ENCODE measurements around the gene PRCD.
"Not testable (repeated sequence)": the region's sequence is repeated elsewhere in the genome, so short reads cannot be mapped to it uniquely, and the experiment has no call there.

PRCD gene

GRCh38 chr17:76553178-76553908 is 13.5 kb downstream of the PRCD start:
- Histone ChIP-seq H3K36me3 (no peaks in the 10 kb centered on the region), H4K20me1 (peaks cover 2% of the 10 kb centered on the region), H3K9ac (peak overlapping the region; percentile 43; the same call in 1 of the 2 replicates), H3K27me3 (no peaks in the 10 kb centered on the region), H3K27ac (peak overlapping the region; percentile 56; the same call in 1 of the 2 replicates), H3K4me2 (peak overlapping the region; percentile 75), H3K4me3 (no peak overlapping the region), H3K9me3 (no peaks in the 10 kb centered on the region), H3K4me1 (peaks cover 86% of the 10 kb centered on the region)
- no peak for TF ChIP-seq Cebpa-rat (IDR thresholded peaks at IDR 0.05)

- Histone ChIP-seq H3K27me3 (no peaks in the 10 kb centered on the region), H3K4me1 (peaks cover 84% of the 10 kb centered on the region), H3K9me3 (no peaks in the 10 kb centered on the region), H3K4me2 (peak overlapping the region; percentile 75), H3K27ac (peak overlapping the region; percentile 56), H4K20me1 (peaks cover 10% of the 10 kb centered on the region), H3K9ac (peak overlapping the region; percentile 43; the same call in 1 of the 2 replicates), H3K4me3 (no peak overlapping the region), H3K36me3 (no peaks in the 10 kb centered on the region; the same call in 1 of the 2 replicates)
- no peak for TF ChIP-seq Cebpa-rat (IDR thresholded peaks at IDR 0.05)
Measured at GRCh38 chr17:76554131-76554530, 14.3 kb downstream of the PRCD start.

- TF ChIP-seq Cebpa-rat (IDR thresholded peaks at IDR 0.05), result peak; percentile 47; the same call in 1 of the 2 replicates
- Histone ChIP-seq H3K4me1 (peaks cover 85% of the 10 kb centered on the region), H3K9ac (peak overlapping the region; percentile 99), H3K9me3 (no peaks in the 10 kb centered on the region), H3K36me3 (peaks cover 25% of the 10 kb centered on the region), H3K27me3 (no peaks in the 10 kb centered on the region), H4K20me1 (peaks cover 37% of the 10 kb centered on the region), H3K4me3 (peak overlapping the region; percentile 88), H3K27ac (peak overlapping the region; percentile 98), H3K4me2 (peak overlapping the region; percentile 95)
Measured at GRCh38 chr17:76556765-76557367, 17.0 kb downstream of the PRCD start.

GRCh38 chr17:76557368-76558197 is 17.7 kb downstream of the PRCD start:
- no peak for TF ChIP-seq Cebpa-rat (IDR thresholded peaks at IDR 0.05)

GRCh38 chr17:76558198-76559095 is 18.6 kb downstream of the PRCD start:
- peak overlapping the region; percentile 95 for H3K4me2 ChIP-seq
- peaks cover 53% of the 10 kb centered on the region for H4K20me1 ChIP-seq
- H3K27me3 ChIP-seq, result no peaks in the 10 kb centered on the region
- peak overlapping the region; percentile 99 for H3K9ac ChIP-seq
- no peak for TF ChIP-seq Cebpa-rat (IDR thresholded peaks at IDR 0.05)
- peaks cover 40% of the 10 kb centered on the region for H3K36me3 ChIP-seq
- peaks cover 72% of the 10 kb centered on the region for H3K4me1 ChIP-seq
- H3K27ac ChIP-seq, result peak overlapping the region; percentile 98
- peak overlapping the region; percentile 88 for H3K4me3 ChIP-seq
- H3K9me3 ChIP-seq, result no peaks in the 10 kb centered on the region

More at GRCh38 chr17:76557368-76558197, 17.7 kb downstream of the PRCD start:
- H3K9ac ChIP-seq, result peak overlapping the region; percentile 99
- peaks cover 81% of the 10 kb centered on the region for H3K4me1 ChIP-seq
- peaks cover 32% of the 10 kb centered on the region for H3K36me3 ChIP-seq
- no peaks in the 10 kb centered on the region for H3K27me3 ChIP-seq
- H3K9me3 ChIP-seq, result no peaks in the 10 kb centered on the region
- H3K4me3 ChIP-seq, result peak overlapping the region; percentile 88
- H4K20me1 ChIP-seq, result peaks cover 45% of the 10 kb centered on the region
- H3K27ac ChIP-seq, result peak overlapping the region; percentile 98
- peak overlapping the region; percentile 95 for H3K4me2 ChIP-seq

- peak overlapping the region; percentile 95 for H3K4me2 ChIP-seq
- H3K27ac ChIP-seq, result 0 out of 2 replicates have a peak overlapping the region, but pooled peaks have one; percentile 98
- H4K20me1 ChIP-seq, result peaks cover 63% of the 10 kb centered on the region
- H3K4me1 ChIP-seq, result peaks cover 62% of the 10 kb centered on the region
- H3K27me3 ChIP-seq, H3K9me3 ChIP-seq: not testable (repeated sequence)
- H3K4me3 ChIP-seq, result peak overlapping the region; percentile 88
- peak overlapping the region; percentile 99; the same call in 1 of the 2 replicates for H3K9ac ChIP-seq
- peaks cover 50% of the 10 kb centered on the region for H3K36me3 ChIP-seq
Measured at GRCh38 chr17:76559460-76559859, 19.6 kb downstream of the PRCD start.

- Histone ChIP-seq H3K9me3 (no peaks in the 10 kb centered on the region), H3K36me3 (peaks cover 58% of the 10 kb centered on the region), H3K27me3 (no peaks in the 10 kb centered on the region), H4K20me1 (peaks cover 71% of the 10 kb centered on the region), H3K9ac (peak overlapping the region; percentile 99), H3K27ac (no peak overlapping the region), H3K4me1 (peaks cover 54% of the 10 kb centered on the region), H3K4me3 (no peak overlapping the region), H3K4me2 (peak overlapping the region; percentile 95)
- no peak for TF ChIP-seq Cebpa-rat (IDR thresholded peaks at IDR 0.05)
Measured at GRCh38 chr17:76560036-76560876, 20.4 kb downstream of the PRCD start.

GRCh38 chr17:76560877-76561221 is 21.0 kb downstream of the PRCD start:
- no peak overlapping the region for H3K27ac ChIP-seq

More at GRCh38 chr17:76560877-76561221, 21.0 kb downstream of the PRCD start:
- Histone ChIP-seq H3K36me3 (peaks cover 64% of the 10 kb centered on the region), H3K4me2 (peak overlapping the region; percentile 95), H3K9ac (peak overlapping the region; percentile 99; the same call in 1 of the 2 replicates), H3K9me3 (no peaks in the 10 kb centered on the region), H3K4me3 (no peak overlapping the region), H3K4me1 (peaks cover 49% of the 10 kb centered on the region), H4K20me1 (peaks cover 77% of the 10 kb centered on the region), H3K27me3 (no peaks in the 10 kb centered on the region)
- TF ChIP-seq Cebpa-rat (IDR thresholded peaks at IDR 0.05), result no peak
